ENCODE data around the gene JUNB.

JUNB gene

GRCh38 chr19:12784871-12785430 is 6.3 kb upstream of the JUNB start:
- H3K4me3 ChIP-seq (replicated peaks; ENCODE audit: low read depth, low read length) = no peak overlapping the region
- DNase-seq (ENCODE audit: extremely low read depth, low read depth) = no peak
- TF ChIP-seq CTCF (IDR thresholded peaks at IDR 0.05; ENCODE audit: low read depth, low read length, missing control alignments) = no peak

DNA sequence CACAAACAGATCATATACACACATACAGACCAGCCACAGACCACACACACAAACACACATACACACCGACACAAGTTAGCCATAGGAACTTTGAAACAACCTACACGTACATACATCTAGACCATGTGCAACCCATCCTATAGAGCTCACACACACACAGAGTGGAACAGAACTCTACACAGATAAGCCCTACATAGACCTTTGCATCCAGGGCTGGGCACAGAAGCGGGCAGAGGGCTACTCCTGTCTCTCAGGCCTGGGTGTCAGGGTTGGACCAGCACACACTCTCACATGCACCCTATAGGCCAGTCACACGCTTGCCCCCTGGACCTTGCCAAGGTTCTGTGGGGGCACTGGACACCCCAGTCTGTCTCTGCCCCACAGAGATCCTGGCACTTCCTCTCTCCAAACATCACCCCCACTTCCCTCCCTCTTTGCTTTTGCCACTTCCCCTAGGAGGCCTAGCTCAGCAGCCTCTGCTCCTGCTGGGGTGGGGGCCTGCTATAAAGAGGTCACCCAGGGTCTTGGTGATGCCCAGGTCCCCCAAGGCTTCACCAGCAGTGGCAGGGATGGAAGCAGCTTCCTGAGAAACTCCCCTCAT is 5.8 kb upstream of the JUNB start:
- no peak for TF ChIP-seq CTCF (IDR thresholded peaks at IDR 0.05; ENCODE audit: low read depth, low read length, missing control alignments)
- H3K4me3 ChIP-seq (replicated peaks; ENCODE audit: low read depth, low read length) = no peak overlapping the region
- no peak for DNase-seq (ENCODE audit: extremely low read depth, low read depth)

GRCh38 chr19:12786141-12786870 is 5.0 kb upstream of the JUNB start:
- DNase-seq (ENCODE audit: extremely low read depth, low read depth) = no peak
- TF ChIP-seq CTCF (IDR thresholded peaks at IDR 0.05; ENCODE audit: low read depth, low read length, missing control alignments) = no peak
- H3K4me3 ChIP-seq (replicated peaks; ENCODE audit: low read depth, low read length) = no peak overlapping the region

GRCh38 chr19:12786952-12787351 is 4.3 kb upstream of the JUNB start:
- DNase-seq (ENCODE audit: extremely low read depth, low read depth) = no peak
- TF ChIP-seq CTCF (IDR thresholded peaks at IDR 0.05; ENCODE audit: low read depth, low read length, missing control alignments) = no peak
- H3K4me3 ChIP-seq (replicated peaks; ENCODE audit: low read depth, low read length) = no peak overlapping the region

- TF ChIP-seq CTCF (IDR thresholded peaks at IDR 0.05; ENCODE audit: low read depth, low read length, missing control alignments) = no peak
- no peak for DNase-seq (ENCODE audit: extremely low read depth, low read depth)
- no peak overlapping the region for H3K4me3 ChIP-seq (replicated peaks; ENCODE audit: low read depth, low read length)
Observed at GRCh38 chr19:12787458-12787857, 3.8 kb upstream of the JUNB start.

- peak overlapping the region; percentile 31; the same call in 1 of the 2 replicates for H3K4me3 ChIP-seq (replicated peaks; ENCODE audit: low read depth, low read length)
- no peak for DNase-seq (ENCODE audit: extremely low read depth, low read depth)
- TF ChIP-seq CTCF (IDR thresholded peaks at IDR 0.05; ENCODE audit: low read depth, low read length, missing control alignments) = no peak
Observed at GRCh38 chr19:12788042-12788681, 3.1 kb upstream of the JUNB start.

All from HFF-Myc (cell line).